Suppressor macrophage treated with lipopolysaccharide for 1 hour (primary cell): ENCODE results near the gene ZNF319.

Experiments
- DNase-seq, 3 donors: peaks; one replicate each; pipeline ENCODE4 v3.0.0-alpha.2; 2020 to 2022

The ZNF319 gene

GRCh38 chr16:57971848-57972247, 28.6 kb downstream of the ZNF319 start:
- DNase-seq: no peak

- DNase-seq: no peak
Observed at GRCh38 chr16:57970970-57971369, 29.5 kb downstream of the ZNF319 start, which contains the start of gene CNGB1. TSS of gene CNGB1 (minus strand) at chr16:57971128. CDS start at chr16:57967286, 3,842 bp downstream.

GRCh38 chr16:57970319-57970718, 30.2 kb downstream of the ZNF319 start:
- no peak for DNase-seq

- DNase-seq: no peak
Observed at GRCh38 chr16:57969451-57970123, 30.9 kb downstream of the ZNF319 start.

- DNase-seq: no peak
Observed at GRCh38 chr16:57967916-57968315, 32.6 kb downstream of the ZNF319 start.

- DNase-seq: no peak
Observed at GRCh38 chr16:57966986-57967385, 33.5 kb downstream of the ZNF319 start.

GRCh38 chr16:57966204-57966771, 34.2 kb downstream of the ZNF319 start:
- no peak for DNase-seq

GRCh38 chr16:57964157-57964700, 36.2 kb downstream of the ZNF319 start:
- DNase-seq: no peak

GRCh38 chr16:57962756-57963155, 37.7 kb downstream of the ZNF319 start:
- DNase-seq: no peak

- no peak for DNase-seq
Observed at GRCh38 chr16:57962046-57962445, 38.4 kb downstream of the ZNF319 start.

GRCh38 chr16:57961538-57961937, 38.9 kb downstream of the ZNF319 start:
- DNase-seq: no peak

GRCh38 chr16:57960826-57961472, 39.5 kb downstream of the ZNF319 start:
- no peak for DNase-seq

GRCh38 chr16:57960310-57960709, 40.2 kb downstream of the ZNF319 start:
- no peak for DNase-seq

GRCh38 chr16:57959804-57960203, 40.7 kb downstream of the ZNF319 start:
- DNase-seq: no peak

- DNase-seq: peak in 1 of 3 donors; percentile 8
Observed at GRCh38 chr16:57959121-57959520, 41.4 kb downstream of the ZNF319 start.

- no peak for DNase-seq
Observed at GRCh38 chr16:57958544-57958943, 41.9 kb downstream of the ZNF319 start.

GRCh38 chr16:57957673-57958392, 42.6 kb downstream of the ZNF319 start:
- DNase-seq: no peak

GRCh38 chr16:57956924-57957672, 43.4 kb downstream of the ZNF319 start:
- DNase-seq: no peak

GRCh38 chr16:57956270-57956808, 44.1 kb downstream of the ZNF319 start:
- DNase-seq: no peak

- DNase-seq: no peak
Observed at GRCh38 chr16:57955572-57956188, 44.8 kb downstream of the ZNF319 start.

- no peak for DNase-seq
Observed at GRCh38 chr16:57953857-57954256, 46.6 kb downstream of the ZNF319 start.

- no peak for DNase-seq
Observed at GRCh38 chr16:57952909-57953308, 47.6 kb downstream of the ZNF319 start.
